Measurements from ENCODE around the gene SAMHD1. TPM values are rescaled to one million over a fixed set of nuclear protein-coding genes. Genes with fewer than 3 reads are reported as not detected.
"Not testable (repeated sequence)": the region's sequence is repeated elsewhere in the genome, so short reads cannot be mapped to it uniquely, and the experiment has no call there.

Gene SAMHD1
- total RNA-seq, 3 donors from 2014 or later: 30.8 to 36.1 (median 32.3) TPM

GRCh38 chr20:36916199-36916598 lies 35.3 kb downstream of the SAMHD1 start:
- DNase-seq (no peak), ATAC-seq (no peak)
- H3K4me1 Mint-ChIP-seq (ENCODE audit: low read depth): peaks cover 2% of the 10 kb centered on the region
- H3K4me3 Mint-ChIP-seq: no peak overlapping the region
- H3K36me3 Mint-ChIP-seq (ENCODE audit: insufficient read depth): peaks cover 21% of the 10 kb centered on the region
- no peaks in the 10 kb centered on the region for H3K9me3 Mint-ChIP-seq
- H3K27me3 Mint-ChIP-seq (ENCODE audit: low read depth): no peaks in the 10 kb centered on the region

- Mint-ChIP-seq H3K36me3 (ENCODE audit: insufficient read depth) (peaks cover 21% of the 10 kb centered on the region), H3K27me3 (ENCODE audit: low read depth) (no peaks in the 10 kb centered on the region), H3K9me3 (no peaks in the 10 kb centered on the region), H3K4me1 (ENCODE audit: low read depth) (peaks cover 15% of the 10 kb centered on the region), H3K4me3 (no peak overlapping the region)
- DNase-seq: no peak
- ATAC-seq: no peak
Measured at GRCh38 chr20:36908603-36909002, 42.9 kb downstream of the SAMHD1 start.

GRCh38 chr20:36906086-36906485 lies 45.4 kb downstream of the SAMHD1 start:
- not testable (repeated sequence) for ATAC-seq

GRCh38 chr20:36905566-36905965 lies 45.9 kb downstream of the SAMHD1 start:
- not testable (repeated sequence) for H3K27me3 Mint-ChIP-seq (ENCODE audit: low read depth); H3K9me3 Mint-ChIP-seq; DNase-seq; H3K4me3 Mint-ChIP-seq; ATAC-seq
- Mint-ChIP-seq H3K36me3 (ENCODE audit: insufficient read depth) (peaks cover 31% of the 10 kb centered on the region), H3K4me1 (ENCODE audit: low read depth) (peaks cover 15% of the 10 kb centered on the region)

More at GRCh38 chr20:36906086-36906485, 45.4 kb downstream of the SAMHD1 start:
- not testable (repeated sequence) for H3K27me3 Mint-ChIP-seq (ENCODE audit: low read depth); DNase-seq; H3K4me3 Mint-ChIP-seq; H3K9me3 Mint-ChIP-seq
- H3K36me3 Mint-ChIP-seq (ENCODE audit: insufficient read depth): peaks cover 27% of the 10 kb centered on the region
- H3K4me1 Mint-ChIP-seq (ENCODE audit: low read depth): peaks cover 15% of the 10 kb centered on the region

- DNase-seq (no peak), ATAC-seq (no peak)
- peaks cover 15% of the 10 kb centered on the region for H3K4me1 Mint-ChIP-seq (ENCODE audit: low read depth)
- no peaks in the 10 kb centered on the region for H3K9me3 Mint-ChIP-seq
- no peak overlapping the region for H3K4me3 Mint-ChIP-seq
- H3K27me3 Mint-ChIP-seq (ENCODE audit: low read depth): no peaks in the 10 kb centered on the region
- peaks cover 31% of the 10 kb centered on the region for H3K36me3 Mint-ChIP-seq (ENCODE audit: insufficient read depth)
Measured at GRCh38 chr20:36904690-36905089, 46.8 kb downstream of the SAMHD1 start.

GRCh38 chr20:36895036-36895435 lies 56.5 kb downstream of the SAMHD1 start:
- H3K36me3 Mint-ChIP-seq (ENCODE audit: insufficient read depth): peaks cover 41% of the 10 kb centered on the region
- DNase-seq (no peak), ATAC-seq (peak; percentile 82 to 86)
- no peaks in the 10 kb centered on the region for H3K9me3 Mint-ChIP-seq
- peaks cover 13% of the 10 kb centered on the region for H3K4me1 Mint-ChIP-seq (ENCODE audit: low read depth)
- H3K4me3 Mint-ChIP-seq: no peak overlapping the region
- H3K27me3 Mint-ChIP-seq (ENCODE audit: low read depth): no peaks in the 10 kb centered on the region

GRCh38 chr20:36893801-36894200 lies 57.7 kb downstream of the SAMHD1 start:
- Mint-ChIP-seq H3K36me3 (ENCODE audit: insufficient read depth) (peaks cover 42% of the 10 kb centered on the region), H3K4me3 (no peak overlapping the region), H3K27me3 (ENCODE audit: low read depth) (no peaks in the 10 kb centered on the region), H3K4me1 (ENCODE audit: low read depth) (peaks cover 11% of the 10 kb centered on the region), H3K9me3 (no peaks in the 10 kb centered on the region)
- DNase-seq: no peak
- ATAC-seq: no peak

GRCh38 chr20:36891211-36891610 lies 60.3 kb downstream of the SAMHD1 start:
- Mint-ChIP-seq H3K9me3 (no peaks in the 10 kb centered on the region), H3K27me3 (ENCODE audit: low read depth) (no peaks in the 10 kb centered on the region), H3K36me3 (ENCODE audit: insufficient read depth) (peaks cover 29% of the 10 kb centered on the region), H3K4me3 (no peak overlapping the region), H3K4me1 (ENCODE audit: low read depth) (peaks cover 16% of the 10 kb centered on the region)
- no peak for DNase-seq
- no peak for ATAC-seq

- no peaks in the 10 kb centered on the region for H3K9me3 Mint-ChIP-seq
- DNase-seq (no peak), ATAC-seq (no peak)
- no peaks in the 10 kb centered on the region for H3K27me3 Mint-ChIP-seq (ENCODE audit: low read depth)
- H3K4me1 Mint-ChIP-seq (ENCODE audit: low read depth): peaks cover 16% of the 10 kb centered on the region
- H3K36me3 Mint-ChIP-seq (ENCODE audit: insufficient read depth): peaks cover 28% of the 10 kb centered on the region
- H3K4me3 Mint-ChIP-seq: no peak overlapping the region
Measured at GRCh38 chr20:36890586-36890985, 60.9 kb downstream of the SAMHD1 start.

- DNase-seq (no peak), ATAC-seq (no peak)
- Mint-ChIP-seq H3K9me3 (no peaks in the 10 kb centered on the region), H3K27me3 (ENCODE audit: low read depth) (no peaks in the 10 kb centered on the region), H3K4me3 (no peak overlapping the region), H3K4me1 (ENCODE audit: low read depth) (peaks cover 11% of the 10 kb centered on the region), H3K36me3 (ENCODE audit: insufficient read depth) (peaks cover 21% of the 10 kb centered on the region)
Measured at GRCh38 chr20:36888880-36889516, 62.5 kb downstream of the SAMHD1 start.

GRCh38 chr20:36887752-36888090 lies 63.8 kb downstream of the SAMHD1 start:
- H3K4me1 Mint-ChIP-seq (ENCODE audit: low read depth): peaks cover 11% of the 10 kb centered on the region
- H3K36me3 Mint-ChIP-seq (ENCODE audit: insufficient read depth): peaks cover 15% of the 10 kb centered on the region
- no peaks in the 10 kb centered on the region for H3K9me3 Mint-ChIP-seq
- DNase-seq: no peak
- no peaks in the 10 kb centered on the region for H3K27me3 Mint-ChIP-seq (ENCODE audit: low read depth)
- H3K4me3 Mint-ChIP-seq: no peak overlapping the region
- ATAC-seq: no peak

- H3K4me3 Mint-ChIP-seq: no peak overlapping the region
- DNase-seq (peak; percentile 78), ATAC-seq (peak; percentile 96 to 97)
- no peaks in the 10 kb centered on the region for H3K27me3 Mint-ChIP-seq (ENCODE audit: low read depth)
- peaks cover 11% of the 10 kb centered on the region for H3K4me1 Mint-ChIP-seq (ENCODE audit: low read depth)
- no peaks in the 10 kb centered on the region for H3K9me3 Mint-ChIP-seq
- H3K36me3 Mint-ChIP-seq (ENCODE audit: insufficient read depth): peaks cover 13% of the 10 kb centered on the region
Measured at GRCh38 chr20:36886859-36887751, 64.4 kb downstream of the SAMHD1 start.

GRCh38 chr20:36885356-36885755 lies 66.2 kb downstream of the SAMHD1 start:
- Mint-ChIP-seq H3K9me3 (no peaks in the 10 kb centered on the region), H3K4me1 (ENCODE audit: low read depth) (peaks cover 14% of the 10 kb centered on the region), H3K4me3 (no peak overlapping the region), H3K36me3 (ENCODE audit: insufficient read depth) (peaks cover 8% of the 10 kb centered on the region), H3K27me3 (ENCODE audit: low read depth) (no peaks in the 10 kb centered on the region)
- no peak for DNase-seq
- ATAC-seq: no peak

GRCh38 chr20:36883977-36884535 lies 67.5 kb downstream of the SAMHD1 start:
- no peak for DNase-seq
- Mint-ChIP-seq H3K4me1 (ENCODE audit: low read depth) (peaks cover 14% of the 10 kb centered on the region), H3K9me3 (no peaks in the 10 kb centered on the region), H3K36me3 (ENCODE audit: insufficient read depth) (no peaks in the 10 kb centered on the region), H3K4me3 (no peak overlapping the region), H3K27me3 (ENCODE audit: low read depth) (no peaks in the 10 kb centered on the region)
- no peak for ATAC-seq
